NCI-H82 (cell line): ENCODE measurements around the gene CNTNAP2.

ENCODE experiments used
- DNase-seq: peaks from one replicate; lab custom pipeline; 2025; lab: John Stamatoyannopoulos, UW

Gene CNTNAP2

DNA sequence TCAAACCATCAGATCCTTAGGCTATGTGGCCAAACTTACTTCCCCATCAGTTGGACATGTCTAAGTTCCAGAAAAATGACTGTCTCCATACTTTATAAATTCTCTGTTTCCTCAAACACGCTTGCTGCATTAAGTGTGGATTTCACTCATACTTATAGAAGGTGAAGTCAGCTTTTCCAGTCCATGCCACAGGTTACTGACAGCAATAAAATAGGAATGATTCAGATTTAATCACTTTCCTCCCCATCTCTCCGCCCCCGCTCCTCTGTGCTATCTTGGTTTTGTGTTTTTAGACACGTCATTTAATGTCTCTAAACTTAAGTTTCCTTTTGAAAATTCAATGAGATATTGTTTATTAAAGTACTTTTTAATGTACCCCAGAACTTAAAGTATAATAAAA lies 1376.0 kb downstream of the CNTNAP2 start:
- no peak for DNase-seq

DNA sequence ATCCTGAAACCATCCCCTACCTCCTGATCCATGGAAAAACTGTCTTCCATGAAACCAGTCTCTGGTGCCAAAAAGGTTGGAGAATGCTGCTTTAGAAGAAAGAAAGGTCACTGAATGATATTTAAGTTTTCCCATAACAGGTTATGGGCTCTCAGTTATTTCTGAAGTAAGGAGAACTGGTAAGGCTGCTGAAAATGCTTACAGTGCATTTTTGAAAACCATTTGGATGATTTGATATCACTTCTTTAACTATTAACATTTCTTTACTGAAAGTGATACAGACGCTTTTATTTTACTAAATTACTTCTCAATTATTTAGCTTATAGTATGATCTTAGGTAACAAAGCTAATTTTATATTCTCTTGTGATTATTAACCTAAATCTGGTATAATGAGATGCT lies 1379.6 kb downstream of the CNTNAP2 start:
- DNase-seq = no peak

DNA sequence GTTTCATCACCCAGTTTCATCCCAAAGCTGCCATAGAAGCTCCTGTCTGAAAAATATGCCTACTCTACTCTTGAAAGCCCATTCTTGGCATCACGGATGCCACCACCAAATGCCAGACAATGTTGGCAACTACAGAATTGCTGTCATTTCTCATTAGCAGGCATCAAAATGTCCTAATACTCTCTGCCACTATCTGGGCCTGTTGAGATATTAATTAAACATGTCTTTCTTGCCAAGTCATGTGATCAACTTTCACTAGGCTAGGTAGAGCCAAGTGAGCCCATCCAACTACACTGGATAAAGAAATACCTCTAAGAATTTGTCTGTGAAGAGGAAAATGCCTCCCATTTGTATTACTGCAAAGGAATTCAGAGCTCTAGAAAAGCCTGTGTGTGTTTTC lies 1380.6 kb downstream of the CNTNAP2 start:
- DNase-seq = no peak

- no peak for DNase-seq
Measured at GRCh38 chr7:147498081-147498480, 1381.5 kb downstream of the CNTNAP2 start.

- no peak for DNase-seq
Measured at GRCh38 chr7:147509035-147509501, 1392.5 kb downstream of the CNTNAP2 start.

DNA sequence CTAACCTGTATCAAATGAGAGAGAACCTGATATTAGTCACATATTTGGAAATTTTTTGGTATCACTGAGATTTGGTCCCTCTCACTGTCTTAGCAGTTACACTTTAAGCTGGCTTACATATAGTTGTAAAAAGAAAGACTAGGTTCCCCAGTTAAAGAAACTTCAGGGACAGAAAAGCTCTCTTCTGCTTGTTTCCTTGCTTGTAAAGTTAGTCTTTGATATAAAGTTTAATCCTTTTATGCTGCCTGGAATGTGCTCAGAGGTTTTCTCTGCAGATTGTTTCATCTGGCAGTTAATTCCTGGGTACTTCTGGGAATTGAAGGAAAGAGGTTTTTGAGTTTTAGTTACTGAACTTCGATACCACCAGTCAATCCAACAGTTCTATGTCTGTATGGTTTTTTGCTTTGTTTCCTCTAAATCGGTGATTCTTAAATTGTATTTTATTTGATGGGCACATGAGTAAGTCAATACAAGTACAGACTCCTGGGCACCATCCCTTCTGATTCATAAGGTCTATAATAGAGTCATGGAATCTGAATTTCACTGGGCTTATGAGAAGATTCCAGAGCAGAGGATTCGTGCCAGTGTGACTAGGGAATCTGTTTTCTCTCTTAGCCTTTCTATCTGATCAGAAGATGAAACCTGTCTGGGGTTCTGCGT lies 1393.1 kb downstream of the CNTNAP2 start:
- DNase-seq = no peak

DNA sequence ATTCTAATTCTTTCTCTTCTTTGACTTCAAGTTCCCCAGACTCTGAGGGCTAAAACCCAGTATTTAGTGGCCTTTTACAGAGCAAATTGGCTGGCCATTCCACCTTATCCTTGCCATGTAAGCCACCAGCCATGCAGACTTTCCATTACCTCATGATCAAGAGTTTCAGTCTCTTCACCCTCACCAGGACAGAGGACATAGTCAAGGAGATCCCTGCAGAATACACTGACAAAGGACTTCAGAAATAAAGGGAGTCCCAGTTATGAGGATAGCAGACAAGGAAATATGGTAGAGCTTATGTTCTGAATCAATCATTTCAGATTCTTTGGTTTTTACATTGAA lies 1393.6 kb downstream of the CNTNAP2 start:
- DNase-seq = no peak

DNA sequence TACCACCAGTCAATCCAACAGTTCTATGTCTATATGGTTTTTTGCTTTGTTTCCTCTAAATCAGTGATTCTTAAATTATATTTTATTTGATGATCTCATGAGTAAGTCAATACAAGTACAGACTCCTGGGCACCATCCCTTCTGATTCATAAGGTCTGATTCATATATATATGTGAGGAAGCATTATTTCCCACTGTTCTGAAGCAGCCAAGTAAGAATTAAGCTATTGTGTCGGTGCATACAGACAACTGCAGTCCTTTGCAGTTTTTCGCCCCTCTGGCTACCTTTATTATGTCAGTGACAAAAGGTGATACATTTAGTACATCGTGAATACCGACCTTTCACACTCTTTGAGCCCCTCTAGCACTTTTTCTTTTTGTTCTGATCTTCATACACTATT lies 1394.3 kb downstream of the CNTNAP2 start:
- DNase-seq = no peak

DNA sequence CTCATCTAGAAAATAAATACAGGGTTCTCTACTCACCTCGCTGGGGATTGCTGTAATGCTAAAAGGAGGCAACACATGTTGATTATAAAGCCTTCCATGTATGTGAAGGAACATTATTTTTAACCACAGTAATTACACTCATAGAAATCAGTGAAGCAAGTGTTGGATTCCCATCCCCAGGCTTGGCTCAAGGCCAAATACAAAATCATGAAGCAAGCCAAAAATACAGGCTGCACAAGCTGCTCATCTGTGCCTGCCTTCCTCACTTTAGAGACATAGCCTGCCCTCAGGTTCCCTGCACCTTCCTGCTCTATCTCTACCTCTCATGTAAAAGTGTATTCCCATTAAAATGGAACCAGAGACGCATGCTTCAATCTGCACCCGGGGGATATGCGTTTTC lies 1396.8 kb downstream of the CNTNAP2 start:
- DNase-seq = peak; percentile 14

- DNase-seq = no peak
Measured at GRCh38 chr7:147516391-147516790, 1399.8 kb downstream of the CNTNAP2 start.

DNA sequence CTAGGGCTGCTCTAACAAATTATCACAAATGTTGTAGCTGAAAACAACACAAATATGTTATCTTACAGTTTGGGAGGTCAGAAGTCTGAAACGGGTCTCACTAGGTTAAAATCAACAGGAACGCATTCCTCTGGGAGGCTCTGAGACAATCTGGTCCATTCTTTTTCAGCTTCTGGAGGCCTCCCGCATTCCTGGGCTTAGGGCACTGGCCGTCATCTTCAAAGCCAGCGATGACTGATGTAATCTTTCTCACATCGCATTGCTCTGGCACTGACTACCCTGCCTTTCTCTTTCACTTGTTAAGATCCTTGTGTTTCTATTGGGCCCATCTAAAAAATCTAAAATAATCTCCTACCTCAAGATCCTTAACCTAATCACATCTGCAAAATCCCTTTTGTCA lies 1402.5 kb downstream of the CNTNAP2 start:
- no peak for DNase-seq

- DNase-seq = no peak
Measured at GRCh38 chr7:147523056-147523455, 1406.5 kb downstream of the CNTNAP2 start.

GRCh38 chr7:147524726-147525250 lies 1408.2 kb downstream of the CNTNAP2 start:
- DNase-seq = no peak

DNA sequence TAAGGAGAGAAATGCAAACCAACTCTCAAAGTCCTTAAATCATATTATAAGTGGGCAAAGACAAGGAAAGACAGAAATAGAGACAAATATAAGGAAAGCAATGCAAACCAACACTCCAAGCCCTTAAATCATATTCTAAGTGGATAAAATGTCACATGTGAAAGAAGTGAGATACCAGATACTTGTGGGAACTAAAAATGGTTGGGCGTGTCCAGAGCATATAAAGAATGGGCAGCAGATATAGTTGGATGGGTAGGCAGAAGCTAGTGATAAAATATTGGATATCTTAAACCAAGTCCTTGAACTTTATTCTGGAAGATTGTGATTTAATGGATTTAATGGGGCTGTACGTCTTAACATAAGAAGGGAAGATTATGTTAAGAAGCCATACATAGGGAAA lies 1408.7 kb downstream of the CNTNAP2 start:
- DNase-seq = no peak

DNA sequence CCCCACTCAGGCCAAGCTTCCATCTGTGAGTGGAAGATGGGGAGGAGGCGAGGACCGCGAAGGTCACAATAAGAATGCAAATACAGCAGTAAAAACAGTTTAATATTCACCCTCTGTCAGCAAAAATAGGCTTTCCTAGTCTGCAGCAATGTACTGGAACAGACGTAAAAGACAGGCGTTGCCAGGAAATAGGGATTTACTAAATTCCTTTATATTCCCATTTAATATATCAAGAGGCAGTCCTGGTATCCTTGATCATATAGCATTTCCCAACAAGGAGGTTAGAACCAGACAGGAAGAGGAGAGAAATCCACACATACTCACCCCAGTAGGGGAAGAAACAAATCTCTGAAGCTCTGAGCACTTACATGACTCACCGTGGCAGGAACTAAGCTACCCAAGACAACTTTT lies 1419.1 kb downstream of the CNTNAP2 start:
- no peak for DNase-seq

DNA sequence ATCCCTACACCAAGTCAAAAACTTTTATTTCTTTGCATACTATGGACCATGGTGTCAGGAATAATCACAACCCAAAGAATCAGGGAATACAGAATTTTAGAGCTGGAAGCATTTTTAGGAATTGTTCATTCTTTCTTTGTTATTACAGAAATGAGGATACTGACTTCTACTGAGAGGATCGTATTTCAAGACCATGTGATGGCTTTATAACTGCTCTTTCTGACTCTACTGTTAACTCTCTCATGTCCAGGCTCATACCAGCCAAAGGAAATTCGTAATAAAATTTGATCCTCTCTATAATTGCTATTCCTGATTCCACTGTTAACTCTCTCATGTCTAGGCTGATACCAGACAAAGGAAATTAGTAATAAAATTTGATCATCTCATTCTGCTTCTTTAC lies 1423.1 kb downstream of the CNTNAP2 start:
- DNase-seq = no peak

GRCh38 chr7:147540743-147541142 lies 1424.1 kb downstream of the CNTNAP2 start:
- DNase-seq = peak; percentile 47

- DNase-seq = peak; percentile 96
Measured at GRCh38 chr7:147541261-147541660, 1424.7 kb downstream of the CNTNAP2 start.

DNA sequence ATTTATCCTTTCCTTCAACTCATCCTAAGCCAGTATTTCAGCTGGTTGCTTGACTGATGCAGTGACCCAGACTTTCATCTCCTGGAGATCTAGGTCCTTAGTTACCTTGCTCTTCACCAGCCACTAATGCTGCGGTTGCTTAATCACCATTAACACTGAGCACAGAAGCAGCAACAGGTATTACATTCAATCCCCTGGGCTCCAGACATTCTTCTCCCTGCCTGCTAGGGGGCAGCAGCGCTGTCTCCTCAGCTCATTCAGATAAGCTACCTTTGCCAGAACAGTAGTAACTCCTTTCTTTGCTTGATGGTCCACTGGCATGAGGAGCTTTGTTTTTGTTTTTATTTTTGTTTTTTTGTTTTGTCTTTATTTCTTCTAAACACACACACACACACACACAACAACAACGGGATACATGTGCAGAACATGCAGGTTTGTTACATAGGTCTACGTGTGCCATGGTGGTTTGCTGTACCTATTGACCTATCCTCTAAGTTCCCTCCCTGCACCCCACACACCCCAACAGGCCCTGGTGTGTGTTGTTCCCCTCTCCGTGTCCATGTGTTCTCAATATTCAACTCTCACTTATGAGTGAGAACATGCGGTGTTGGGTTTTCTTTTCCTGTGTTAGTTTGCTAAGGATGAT lies 1430.8 kb downstream of the CNTNAP2 start:
- DNase-seq = peak; percentile 84

DNA sequence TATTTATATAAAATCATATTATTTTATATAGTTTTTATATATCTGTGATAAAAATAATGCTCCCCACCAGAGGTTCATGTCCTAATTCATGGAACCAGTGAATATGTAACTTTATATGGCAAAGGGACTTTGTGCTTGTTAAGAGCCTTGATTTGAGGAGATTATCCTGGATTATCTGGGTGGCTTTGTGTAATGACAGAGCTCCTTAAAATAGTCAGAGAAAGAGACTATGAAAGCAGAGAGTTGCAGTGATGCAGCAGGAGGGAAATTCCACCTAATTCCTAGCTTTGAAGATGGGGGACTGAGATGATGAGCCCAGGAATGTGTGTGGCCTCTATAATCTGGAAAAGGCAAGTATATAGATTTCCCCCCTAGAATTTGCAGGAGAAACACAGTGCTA lies 1439.7 kb downstream of the CNTNAP2 start:
- peak; percentile 96 for DNase-seq

- no peak for DNase-seq
Measured at GRCh38 chr7:147563669-147564068, 1447.1 kb downstream of the CNTNAP2 start.

GRCh38 chr7:147564786-147565476 lies 1448.3 kb downstream of the CNTNAP2 start:
- no peak for DNase-seq

- DNase-seq = no peak
Measured at GRCh38 chr7:147567043-147567442, 1450.4 kb downstream of the CNTNAP2 start.
